ENCODE data around the gene FAF1. TPM values are rescaled to one million over a fixed set of nuclear protein-coding genes. Genes with fewer than 3 reads are reported as not detected.
A peak's percentile ranks its signal among the peaks of the same experiment; 100 is the strongest.

FAF1 gene
- total and polyA plus RNA-seq, 4 donors, result 8.6 to 45.0 (median 18.2) TPM

GRCh38 chr1:50527249-50527986 lies 432.6 kb downstream of the FAF1 start:
- peaks cover 0 to 2% (median 0%) of the 10 kb centered on the region in 4 donors for H3K36me3 ChIP-seq (ENCODE audit: control insufficient read depth in 4 of 4, insufficient read depth in 3 of 4, low read depth in 1 of 4, low read length in 3 of 4)
- TF ChIP-seq FOXA2 (IDR thresholded peaks at IDR 0.05), result no peak
- peak; percentile 43 to 68 for TF ChIP-seq HNF4A (conservative IDR thresholded peaks at IDR 0.05)
- no peak for TF ChIP-seq JUND (IDR thresholded peaks at IDR 0.05)
- no peak for TF ChIP-seq REST (IDR thresholded peaks at IDR 0.05)
- TF ChIP-seq EGR1 (IDR thresholded peaks at IDR 0.05; ENCODE audit: low read depth in 2 of 2), result no peak
- no peak for TF ChIP-seq ATF3 (IDR thresholded peaks at IDR 0.05)
- TF ChIP-seq NR2F2 (IDR thresholded peaks at IDR 0.05), result peak; percentile 34
- TF ChIP-seq RXRA (IDR thresholded peaks at IDR 0.05), result peak; percentile 30 to 39
- peak; percentile 35 for TF ChIP-seq YY1 (IDR thresholded peaks at IDR 0.05)
- no peak for TF ChIP-seq HNF4G (IDR thresholded peaks at IDR 0.05)
- no peak for TF ChIP-seq MAX (IDR thresholded peaks at IDR 0.05)
- no peak for TF ChIP-seq RAD21 (IDR thresholded peaks at IDR 0.05)
- TF ChIP-seq SP1 (IDR thresholded peaks at IDR 0.05), result no peak
- no peak for TF ChIP-seq ZBTB33 (IDR thresholded peaks at IDR 0.05)
- TF ChIP-seq GABPA (IDR thresholded peaks at IDR 0.05 in 1 of 2, conservative IDR thresholded peaks at IDR 0.05 in 1 of 2), result no peak
- no peak for TF ChIP-seq TAF1 (conservative IDR thresholded peaks at IDR 0.05)
- no peak for TF ChIP-seq CTCF (IDR thresholded peaks at IDR 0.05; ENCODE audit: low read depth, low read length, missing input control)
- no peak for TF ChIP-seq FOXA1 (IDR thresholded peaks at IDR 0.05)
- H3K4me3 ChIP-seq (ENCODE audit: low read depth in 1 of 3, low read length in 3 of 3), result no peak overlapping the region
- no peak for DNase-seq (ENCODE audit: low spot score)
- no peak overlapping the region for H3K9ac ChIP-seq (ENCODE audit: low read depth in 1 of 2, low read length in 2 of 2)
- peaks cover 0 to 2% (median 0%) of the 10 kb centered on the region in 4 donors for H3K9me3 ChIP-seq (ENCODE audit: control insufficient read depth in 4 of 4, low read length in 3 of 4)
- peak overlapping the region in 1 of 2 donors; percentile 31 for H3K27ac ChIP-seq (ENCODE audit: low read depth in 1 of 2, low read length in 2 of 2)
- H3K27me3 ChIP-seq (ENCODE audit: control insufficient read depth in 4 of 4, insufficient read depth in 4 of 4, low read length in 3 of 4), result no peaks in the 10 kb centered on the region
- WGBS, result 65% methylated on average over 3 of the region's 3 CpGs
- peaks cover 5 to 11% (median 8%) of the 10 kb centered on the region in 4 donors for H3K4me1 ChIP-seq (ENCODE audit: control insufficient read depth in 4 of 4, insufficient read depth in 4 of 4, low read length in 3 of 4)

All from liver (tissue), 9 donors.